ENCODE measurements around the gene PAK5.

Gene PAK5

DNA sequence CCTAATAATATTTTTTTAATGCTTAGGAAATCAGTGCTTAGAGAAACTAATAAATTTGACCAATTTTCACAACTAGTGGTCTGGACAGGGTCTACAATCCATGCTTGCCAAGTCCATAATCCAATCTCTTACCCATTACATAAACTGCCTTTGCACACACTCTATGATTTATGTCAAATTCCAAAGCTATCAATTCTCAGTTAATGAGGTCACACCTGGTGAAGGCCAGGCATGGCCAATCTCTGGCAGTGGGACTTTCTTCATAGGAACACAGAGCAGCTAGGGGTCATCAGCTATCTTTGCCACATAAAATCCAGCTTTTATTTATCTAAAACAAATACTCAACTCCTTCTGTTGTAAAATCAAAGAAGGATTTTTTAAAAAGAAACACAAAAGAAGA is 21.2 kb downstream of the PAK5 start:
- Histone ChIP-seq H3K9me3 (ENCODE audit: control insufficient read depth, insufficient read depth, low read length) (no peaks in the 10 kb centered on the region), H3K4me1 (ENCODE audit: insufficient read depth, low read length) (no peaks in the 10 kb centered on the region), H3K9ac (ENCODE audit: low read depth, low read length) (no peak overlapping the region), H3K36me3 (ENCODE audit: insufficient read depth, low read length) (no peaks in the 10 kb centered on the region)

DNA sequence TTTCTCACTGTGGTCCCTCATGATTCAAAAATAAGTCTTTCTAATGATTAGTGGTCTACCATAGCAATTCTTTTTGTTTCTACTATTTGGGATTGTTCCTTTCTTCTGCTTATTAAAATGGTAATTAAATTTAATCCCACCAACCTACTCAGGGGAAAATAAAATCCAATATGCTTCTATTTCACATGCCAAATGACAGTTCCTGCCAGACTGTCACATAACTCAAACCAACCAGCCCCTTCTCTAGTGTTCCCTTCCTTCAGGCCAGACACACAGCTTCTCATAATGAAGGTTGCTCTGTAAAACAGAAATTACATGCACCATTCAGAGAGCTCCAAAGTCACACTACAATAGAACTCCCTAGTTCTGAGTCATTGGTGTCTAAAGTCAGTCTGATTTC is 23.2 kb downstream of the PAK5 start:
- Histone ChIP-seq H3K9ac (ENCODE audit: low read depth, low read length) (no peak overlapping the region), H3K4me1 (ENCODE audit: insufficient read depth, low read length) (no peaks in the 10 kb centered on the region), H3K36me3 (ENCODE audit: insufficient read depth, low read length) (no peaks in the 10 kb centered on the region), H3K9me3 (ENCODE audit: control insufficient read depth, insufficient read depth, low read length) (no peaks in the 10 kb centered on the region)

DNA sequence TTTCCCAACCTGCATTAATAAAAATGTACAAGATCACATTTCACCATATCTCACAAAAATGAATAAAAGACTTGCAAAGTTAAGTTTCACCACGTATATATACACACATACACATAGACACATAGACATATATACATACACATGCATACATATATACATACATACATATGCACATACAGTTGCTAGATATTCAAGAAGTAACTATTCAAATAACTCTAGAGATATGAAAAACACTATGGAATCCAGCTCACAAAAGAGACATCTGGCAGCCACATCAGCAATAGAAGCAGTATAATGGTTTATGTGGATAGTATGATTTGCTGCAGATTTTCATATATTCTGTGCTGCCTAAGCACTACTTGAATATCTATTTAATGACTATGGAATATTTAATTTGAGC is 28.1 kb downstream of the PAK5 start:
- Histone ChIP-seq H3K9me3 (ENCODE audit: control insufficient read depth, insufficient read depth, low read length) (no peaks in the 10 kb centered on the region), H3K4me1 (ENCODE audit: insufficient read depth, low read length) (no peaks in the 10 kb centered on the region), H3K36me3 (ENCODE audit: insufficient read depth, low read length) (no peaks in the 10 kb centered on the region), H3K9ac (ENCODE audit: low read depth, low read length) (no peak overlapping the region)

DNA sequence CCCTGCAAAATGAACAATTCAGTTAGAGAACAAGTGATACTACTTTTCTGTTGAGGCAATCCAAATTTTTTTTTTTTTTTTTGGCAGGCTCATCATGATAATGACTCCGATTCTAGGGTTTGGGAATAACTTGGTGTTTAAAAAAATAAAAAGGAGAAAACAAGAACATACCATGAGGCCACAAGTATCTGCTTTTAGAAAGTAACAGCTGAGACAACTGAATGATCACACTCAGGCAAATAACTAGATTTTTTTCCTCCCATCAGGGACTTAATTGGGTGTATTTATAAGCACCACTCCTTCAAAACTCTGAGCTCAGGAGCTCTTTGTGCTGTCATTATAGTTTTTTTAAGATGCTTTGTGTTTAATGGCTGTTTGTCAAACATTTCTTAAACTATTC is 29.6 kb downstream of the PAK5 start:
- Histone ChIP-seq H3K4me1 (ENCODE audit: insufficient read depth, low read length) (no peaks in the 10 kb centered on the region), H3K36me3 (ENCODE audit: insufficient read depth, low read length) (no peaks in the 10 kb centered on the region), H3K9me3 (ENCODE audit: control insufficient read depth, insufficient read depth, low read length) (no peaks in the 10 kb centered on the region), H3K9ac (ENCODE audit: low read depth, low read length) (no peak overlapping the region)

DNA sequence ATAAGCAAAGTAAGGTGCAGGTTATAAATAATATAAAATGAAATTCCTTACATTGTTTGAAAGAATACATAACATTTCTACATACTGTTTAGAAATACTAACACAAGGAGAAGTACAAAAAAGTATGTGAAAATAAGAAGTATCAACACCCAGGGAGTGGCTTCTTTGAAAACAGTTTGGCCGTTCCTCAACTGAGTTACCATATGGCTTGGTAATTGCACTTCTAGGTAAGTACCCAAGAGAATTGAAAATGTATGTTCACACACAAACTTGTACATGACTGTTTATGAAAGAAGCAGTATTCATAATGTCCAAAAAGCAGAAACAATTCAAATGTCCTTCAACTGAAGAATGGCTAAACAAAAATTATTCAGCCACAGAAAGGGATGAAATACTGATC is 30.7 kb downstream of the PAK5 start:
- Histone ChIP-seq H3K36me3 (ENCODE audit: insufficient read depth, low read length) (no peaks in the 10 kb centered on the region), H3K4me1 (ENCODE audit: insufficient read depth, low read length) (no peaks in the 10 kb centered on the region), H3K9ac (ENCODE audit: low read depth, low read length) (no peak overlapping the region), H3K9me3 (ENCODE audit: control insufficient read depth, insufficient read depth, low read length) (no peaks in the 10 kb centered on the region)

DNA sequence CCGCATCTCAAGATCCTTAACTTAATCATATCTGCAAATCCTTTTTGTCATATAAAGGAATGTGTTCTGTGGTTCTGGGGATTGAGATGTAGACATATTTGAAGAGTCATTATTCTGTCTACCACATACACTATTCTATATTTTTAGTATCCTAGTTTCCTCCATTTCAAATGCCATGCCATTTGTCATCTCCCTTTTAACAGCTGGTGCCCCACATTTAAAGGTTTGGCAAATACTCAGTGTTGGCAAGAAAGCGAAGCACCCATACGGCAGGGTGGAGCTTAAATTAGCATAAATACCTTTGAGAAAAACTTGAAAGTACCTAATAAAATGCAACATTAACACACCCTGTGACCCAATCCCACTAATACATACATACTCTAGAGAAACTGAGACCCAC is 31.7 kb downstream of the PAK5 start:
- no peak overlapping the region for H3K9ac ChIP-seq (ENCODE audit: low read depth, low read length)
- no peaks in the 10 kb centered on the region for H3K36me3 ChIP-seq (ENCODE audit: insufficient read depth, low read length)
- no peaks in the 10 kb centered on the region for H3K9me3 ChIP-seq (ENCODE audit: control insufficient read depth, insufficient read depth, low read length)
- H3K4me1 ChIP-seq (ENCODE audit: insufficient read depth, low read length), result no peaks in the 10 kb centered on the region

DNA sequence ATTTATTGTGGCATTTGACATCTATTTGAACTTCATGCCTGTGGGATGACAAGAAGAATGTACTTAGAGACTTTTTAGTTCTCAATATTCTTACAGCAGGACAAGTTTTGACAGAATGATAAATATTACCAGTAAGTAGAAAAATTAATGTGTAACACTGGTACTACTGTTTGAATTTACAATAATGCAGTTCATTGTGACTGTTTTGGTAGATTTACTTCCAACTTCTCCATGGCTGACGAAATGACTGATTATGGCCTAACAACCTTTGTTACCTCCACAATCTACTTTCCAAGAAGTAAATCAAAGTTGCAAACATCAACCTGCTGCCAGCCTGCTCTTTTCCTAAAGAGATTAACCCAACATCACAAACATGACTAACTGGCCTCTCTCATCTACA is 38.5 kb downstream of the PAK5 start:
- no peaks in the 10 kb centered on the region for H3K4me1 ChIP-seq (ENCODE audit: insufficient read depth, low read length)
- no peaks in the 10 kb centered on the region for H3K36me3 ChIP-seq (ENCODE audit: insufficient read depth, low read length)
- no peak overlapping the region for H3K9ac ChIP-seq (ENCODE audit: low read depth, low read length)
- H3K9me3 ChIP-seq (ENCODE audit: control insufficient read depth, insufficient read depth, low read length), result no peaks in the 10 kb centered on the region

DNA sequence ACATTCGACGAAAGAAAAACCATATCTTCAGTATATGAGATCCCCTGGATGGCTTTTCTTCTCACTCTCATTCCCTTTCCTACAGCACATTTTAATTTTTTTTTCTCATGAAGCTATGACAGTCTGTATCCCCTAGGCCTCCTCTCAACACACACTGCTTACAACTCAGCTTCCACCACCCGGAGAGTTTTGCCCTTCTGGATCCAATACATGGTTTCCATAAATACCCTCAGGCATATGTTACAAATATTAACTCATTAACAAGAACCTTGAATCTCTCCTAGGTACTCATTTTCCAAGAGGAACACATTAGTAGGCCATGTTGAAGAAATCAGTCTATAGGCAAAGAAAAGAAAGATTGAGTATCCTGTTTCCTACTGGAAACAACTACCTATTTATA is 44.0 kb downstream of the PAK5 start:
- Histone ChIP-seq H3K9me3 (ENCODE audit: control insufficient read depth, insufficient read depth, low read length) (no peaks in the 10 kb centered on the region), H3K36me3 (ENCODE audit: insufficient read depth, low read length) (no peaks in the 10 kb centered on the region), H3K9ac (ENCODE audit: low read depth, low read length) (no peak overlapping the region), H3K4me1 (ENCODE audit: insufficient read depth, low read length) (no peaks in the 10 kb centered on the region)

DNA sequence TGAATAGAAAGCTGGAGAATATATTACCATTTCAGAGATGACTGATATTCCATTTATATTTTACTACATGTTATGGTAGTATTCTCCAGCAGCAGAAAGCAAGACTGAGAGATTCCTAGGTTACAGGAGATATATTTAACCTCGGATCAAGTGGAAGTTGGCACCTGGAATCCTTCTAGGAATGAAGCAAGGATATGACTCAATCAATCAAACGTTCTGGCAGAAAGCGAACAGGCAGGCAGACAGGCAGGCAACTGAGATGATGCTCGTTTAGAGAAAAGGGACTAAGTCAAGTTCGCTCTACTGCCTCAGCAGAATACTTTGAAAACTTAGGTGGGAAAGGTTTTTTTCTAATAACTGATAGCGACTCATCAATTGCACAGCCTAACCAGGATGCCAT is 46.2 kb downstream of the PAK5 start:
- no peak overlapping the region for H3K9ac ChIP-seq (ENCODE audit: low read depth, low read length)
- no peaks in the 10 kb centered on the region for H3K9me3 ChIP-seq (ENCODE audit: control insufficient read depth, insufficient read depth, low read length)
- no peaks in the 10 kb centered on the region for H3K36me3 ChIP-seq (ENCODE audit: insufficient read depth, low read length)
- no peaks in the 10 kb centered on the region for H3K4me1 ChIP-seq (ENCODE audit: insufficient read depth, low read length)

DNA sequence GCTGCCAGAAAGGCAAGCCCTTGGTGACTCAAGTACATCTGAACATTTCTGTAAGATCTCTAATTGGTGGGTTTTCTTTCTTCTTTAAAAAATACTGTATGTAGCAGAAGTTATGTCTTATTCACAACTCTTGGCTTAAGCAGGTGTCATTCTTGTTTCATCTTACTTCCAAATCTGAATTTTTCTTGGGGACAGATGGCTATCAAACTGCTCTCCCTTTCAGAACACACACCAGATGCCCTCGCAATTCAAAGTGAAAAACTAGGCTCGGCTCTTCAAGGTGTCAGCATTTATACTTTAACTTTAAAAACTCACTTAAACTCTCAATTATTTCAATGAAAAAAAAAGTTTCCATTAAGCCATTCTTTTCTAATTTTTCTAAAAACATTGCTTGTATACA is 49.7 kb downstream of the PAK5 start:
- no peaks in the 10 kb centered on the region for H3K9me3 ChIP-seq (ENCODE audit: control insufficient read depth, insufficient read depth, low read length)
- no peaks in the 10 kb centered on the region for H3K4me1 ChIP-seq (ENCODE audit: insufficient read depth, low read length)
- no peaks in the 10 kb centered on the region for H3K36me3 ChIP-seq (ENCODE audit: insufficient read depth, low read length)
- H3K9ac ChIP-seq (ENCODE audit: low read depth, low read length), result no peak overlapping the region

DNA sequence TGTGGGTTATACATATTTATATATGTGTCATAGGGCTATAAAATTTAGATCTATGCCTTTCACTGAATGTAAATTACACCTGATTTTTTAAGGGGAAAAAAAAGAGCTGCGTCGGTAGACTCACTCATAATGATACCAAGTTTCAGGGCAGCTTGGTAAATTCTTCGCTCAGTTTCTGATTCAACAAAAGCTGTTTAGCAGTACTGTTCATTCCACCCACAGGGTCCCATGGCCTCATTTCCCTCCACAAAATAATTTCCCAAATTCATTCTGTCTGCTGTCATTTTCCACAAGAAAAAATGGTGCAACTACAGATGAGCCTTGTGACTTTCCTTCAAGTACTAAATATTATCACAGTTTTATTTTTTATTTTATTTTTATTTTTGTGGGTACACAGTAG is 63.7 kb downstream of the PAK5 start:
- H3K4me1 ChIP-seq (ENCODE audit: insufficient read depth, low read length), result no peaks in the 10 kb centered on the region
- H3K36me3 ChIP-seq (ENCODE audit: insufficient read depth, low read length), result no peaks in the 10 kb centered on the region
- H3K9me3 ChIP-seq (ENCODE audit: control insufficient read depth, insufficient read depth, low read length), result no peaks in the 10 kb centered on the region
- no peak overlapping the region for H3K9ac ChIP-seq (ENCODE audit: low read depth, low read length)

DNA sequence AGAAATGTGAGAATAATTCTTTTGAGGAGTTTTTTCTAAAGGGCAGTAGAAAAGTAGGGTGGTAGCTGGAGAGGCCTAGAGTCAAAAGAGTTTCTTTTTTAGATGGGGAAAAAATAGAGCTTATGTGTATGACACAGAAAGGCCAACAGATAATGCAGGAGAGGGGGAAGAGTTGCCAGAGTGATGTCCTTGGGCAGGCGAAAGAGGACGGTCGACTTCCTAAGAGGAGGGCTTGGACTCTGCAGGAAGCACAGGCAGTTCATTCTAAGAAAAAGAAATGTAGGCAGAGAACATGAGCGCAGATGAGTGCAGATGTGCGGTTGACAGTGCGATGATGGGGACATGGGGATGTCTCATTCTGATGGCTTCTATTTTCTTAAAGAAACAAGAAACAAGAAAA is 68.9 kb downstream of the PAK5 start:
- H3K36me3 ChIP-seq (ENCODE audit: insufficient read depth, low read length), result no peaks in the 10 kb centered on the region
- H3K9ac ChIP-seq (ENCODE audit: low read depth, low read length), result no peak overlapping the region
- no peaks in the 10 kb centered on the region for H3K9me3 ChIP-seq (ENCODE audit: control insufficient read depth, insufficient read depth, low read length)
- no peaks in the 10 kb centered on the region for H3K4me1 ChIP-seq (ENCODE audit: insufficient read depth, low read length)

DNA sequence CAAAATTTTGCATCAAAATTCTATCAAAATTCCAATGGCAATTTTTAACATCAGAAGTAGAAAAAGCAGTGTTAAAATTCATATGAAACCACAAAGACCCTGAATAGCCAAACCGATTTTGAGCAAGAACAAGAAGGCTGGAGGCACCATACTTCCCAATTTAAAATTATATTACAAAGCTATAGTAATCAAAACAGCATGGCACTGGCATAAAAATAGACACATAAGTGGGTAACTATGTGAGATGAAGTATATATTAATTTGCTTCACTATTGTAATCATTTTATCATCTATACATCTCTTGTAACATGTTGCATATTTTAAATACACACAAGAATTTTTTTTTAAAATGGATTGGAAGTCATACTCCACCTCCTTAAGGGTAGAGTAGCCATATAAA is 77.4 kb downstream of the PAK5 start:
- H3K4me1 ChIP-seq (ENCODE audit: insufficient read depth, low read length), result peaks cover 7% of the 10 kb centered on the region; the same call in 1 of the 2 replicates
- H3K9ac ChIP-seq (ENCODE audit: low read depth, low read length), result no peak overlapping the region
- H3K9me3 ChIP-seq (ENCODE audit: control insufficient read depth, insufficient read depth, low read length), result no peaks in the 10 kb centered on the region
- no peaks in the 10 kb centered on the region for H3K36me3 ChIP-seq (ENCODE audit: insufficient read depth, low read length)

DNA sequence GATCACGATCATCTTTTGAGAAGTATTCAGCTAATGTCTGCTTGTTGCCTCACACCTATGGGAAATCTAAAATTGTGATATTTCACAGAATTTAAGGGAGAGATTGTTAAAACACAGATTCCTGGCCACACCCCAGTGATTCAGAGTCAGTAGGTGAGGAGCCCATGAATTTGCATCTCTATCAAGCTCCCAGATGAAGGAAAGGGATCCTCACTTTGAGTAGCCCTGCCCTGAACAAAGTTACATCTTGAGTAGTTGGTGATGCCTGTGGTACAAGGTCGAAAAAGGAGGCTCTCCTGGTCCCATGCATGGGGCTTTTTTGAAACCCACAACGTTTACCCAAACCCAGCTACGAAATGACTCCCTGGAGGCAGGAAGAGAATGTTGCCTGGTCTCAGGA is 79.5 kb downstream of the PAK5 start:
- Histone ChIP-seq H3K9me3 (ENCODE audit: control insufficient read depth, insufficient read depth, low read length) (no peaks in the 10 kb centered on the region), H3K9ac (ENCODE audit: low read depth, low read length) (no peak overlapping the region), H3K4me1 (ENCODE audit: insufficient read depth, low read length) (peaks cover 7% of the 10 kb centered on the region; the same call in 1 of the 2 replicates), H3K36me3 (ENCODE audit: insufficient read depth, low read length) (no peaks in the 10 kb centered on the region)

DNA sequence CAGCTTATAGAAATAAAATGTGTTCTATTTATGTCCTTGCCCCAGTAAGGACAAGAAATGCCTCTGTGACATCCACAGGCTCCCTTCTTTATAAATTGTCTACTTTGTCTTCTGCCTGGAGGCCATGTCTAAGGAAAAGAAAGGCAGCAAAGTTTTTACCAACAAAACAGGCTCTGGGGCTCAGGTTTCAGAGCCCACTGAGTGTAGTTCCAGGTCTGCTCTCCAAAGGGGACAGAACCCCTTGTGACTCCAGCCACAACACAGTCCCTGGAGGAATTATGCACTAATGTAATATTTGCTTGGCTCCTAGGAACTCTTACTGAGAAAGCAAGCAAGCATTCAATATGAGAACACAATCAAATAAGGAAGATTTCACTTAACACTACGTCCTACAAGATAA is 80.1 kb downstream of the PAK5 start:
- peaks cover 7% of the 10 kb centered on the region; the same call in 1 of the 2 replicates for H3K4me1 ChIP-seq (ENCODE audit: insufficient read depth, low read length)
- no peaks in the 10 kb centered on the region for H3K36me3 ChIP-seq (ENCODE audit: insufficient read depth, low read length)
- no peaks in the 10 kb centered on the region for H3K9me3 ChIP-seq (ENCODE audit: control insufficient read depth, insufficient read depth, low read length)
- H3K9ac ChIP-seq (ENCODE audit: low read depth, low read length), result no peak overlapping the region

DNA sequence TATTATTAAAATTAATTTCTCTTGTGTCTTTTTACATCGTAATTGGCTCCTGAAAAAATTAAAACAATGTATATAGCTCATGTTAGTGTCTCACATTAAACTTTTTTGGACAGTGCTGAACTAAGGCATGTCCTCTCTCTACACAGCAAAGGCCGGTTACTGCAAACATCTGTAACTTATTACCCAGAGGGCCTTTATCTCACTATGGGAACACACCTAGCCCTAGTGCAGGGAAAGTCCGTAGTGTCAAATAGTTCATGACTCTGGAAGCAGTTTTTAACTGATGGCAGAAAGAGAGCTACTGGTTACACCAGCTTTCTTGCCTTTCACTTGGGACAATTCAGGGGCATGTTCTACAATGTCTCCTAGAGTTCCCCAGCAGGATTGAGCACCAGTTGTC is 82.2 kb downstream of the PAK5 start:
- Histone ChIP-seq H3K9me3 (ENCODE audit: control insufficient read depth, insufficient read depth, low read length) (no peaks in the 10 kb centered on the region), H3K4me1 (ENCODE audit: insufficient read depth, low read length) (peaks cover 7% of the 10 kb centered on the region; the same call in 1 of the 2 replicates), H3K9ac (ENCODE audit: low read depth, low read length) (no peak overlapping the region), H3K36me3 (ENCODE audit: insufficient read depth, low read length) (no peaks in the 10 kb centered on the region)

Measured in ES-I3 (cell line).